Measurements from ENCODE around the gene ENTREP3.

ENTREP3 gene

GRCh38 chr1:155279268-155279667 is 24.0 kb upstream of the ENTREP3 start:
- no peak for TF ChIP-seq CTCF (conservative IDR thresholded peaks at IDR 0.05; ENCODE audit: low read depth)
- DNase-seq (ENCODE audit: low spot score): no peak
- ChIA-PET CTCF (interaction anchor here (1.1 kb wide), 1 partner anchor 16 kb away, joined by 4 read pairs; no protein-coding TSS in a partner anchor), POLR2A (ENCODE audit: low non-redundant PET) (no interaction called here)
- peak overlapping the region; percentile 74 for H3K27ac ChIP-seq

GRCh38 chr1:155278689-155279160 is 23.4 kb upstream of the ENTREP3 start:
- no peak for TF ChIP-seq CTCF (conservative IDR thresholded peaks at IDR 0.05; ENCODE audit: low read depth)
- CTCF ChIA-PET: interaction anchor here (0.5 to 1.3 kb wide), 7 partner anchors 15 to 312 kb away, joined by 3 to 4 read pairs (median 3); no protein-coding TSS in a partner anchor
- H3K27ac ChIP-seq: peak overlapping the region; percentile 74
- POLR2A ChIA-PET (ENCODE audit: low non-redundant PET): interaction anchor here (0.6 kb wide), 1 partner anchor 27 kb away, joined by 3 read pairs; no protein-coding TSS in a partner anchor
- no peak for DNase-seq (ENCODE audit: low spot score)

GRCh38 chr1:155277902-155278688 is 22.8 kb upstream of the ENTREP3 start:
- H3K27ac ChIP-seq: peak overlapping the region; percentile 74
- TF ChIP-seq CTCF (conservative IDR thresholded peaks at IDR 0.05; ENCODE audit: low read depth): peak; percentile 43
- POLR2A ChIA-PET (ENCODE audit: low non-redundant PET): interaction anchor here (0.6 to 0.7 kb wide), 2 partner anchors 28 to 34 kb away, joined by 3 read pairs; no protein-coding TSS in a partner anchor
- peak; percentile 58 for DNase-seq (ENCODE audit: low spot score)
- CTCF ChIA-PET: interaction anchor here (0.5 to 1.3 kb wide), 10 partner anchors 12 to 313 kb away, joined by 3 to 4 read pairs (median 4); no protein-coding TSS in a partner anchor

GRCh38 chr1:155277070-155277901 is 22.0 kb upstream of the ENTREP3 start, which contains the start of gene HCN3:
Gene HCN3, plus strand, starts transcription at chr1:155277463. Its CDS starts 128 bp downstream, at chr1:155277591.
- ChIA-PET POLR2A (ENCODE audit: low non-redundant PET) (interaction anchor here (0.7 kb wide), 1 partner anchor 35 kb away, joined by 3 read pairs; no protein-coding TSS in a partner anchor), CTCF (interaction anchor here (0.7 to 1.4 kb wide), 7 partner anchors 11 to 74 kb away, joined by 3 to 7 read pairs (median 4); partner anchors contain the start of gene RUSC1)
- peak; percentile 98 for DNase-seq (ENCODE audit: low spot score)
- TF ChIP-seq CTCF (conservative IDR thresholded peaks at IDR 0.05; ENCODE audit: low read depth): peak; percentile 86
- H3K27ac ChIP-seq: peak within 1 kb of the TSS; percentile 74

GRCh38 chr1:155273343-155274245 is 18.3 kb upstream of the ENTREP3 start, which contains the start of gene CLK2:
Gene CLK2, minus strand, starts transcription at chr1:155273504. Its CDS starts 2,527 bp downstream, at chr1:155270977.
- CTCF ChIA-PET: interaction anchor here (1.8 kb wide), 1 partner anchor 23 kb away, joined by 8 read pairs; no protein-coding TSS in a partner anchor
- peak within 1 kb of the TSS; percentile 96 for H3K27ac ChIP-seq
- TF ChIP-seq CTCF (conservative IDR thresholded peaks at IDR 0.05; ENCODE audit: low read depth): no peak
- peak; percentile 96 for DNase-seq (ENCODE audit: low spot score)
- POLR2A ChIA-PET (ENCODE audit: low non-redundant PET): interaction anchor here (0.9 to 1.1 kb wide), 3 partner anchors 12 to 50 kb away, joined by 3 to 5 read pairs (median 3); partner anchors contain the start of gene SCAMP3

All from RWPE1 (cell line).